HCT116 (cell line): ENCODE results near the gene LMAN1L. TPM values are rescaled to one million over a fixed set of nuclear protein-coding genes. Genes with fewer than 3 reads are reported as not detected.

Experiments
- ATAC-seq: fragments of 200-7000 bp; cut with Tn5 transposase; 2 replicates; pipeline ENCODE4 v1.9.1; 2020; ENCODE audit warnings: mild to moderate bottlenecking, moderate library complexity
- BruUV-seq: library from RNA; stranded (reverse); fragments of 400-500 nt; replicated peaks from 2 replicates; lab custom pipeline; 2021; lab: Mats Ljungman, UMichigan
- CTCF ChIA-PET: fragments of 300-600 bp; sonication (Branson Sonifier 250); formaldehyde crosslinking; loops from one replicate; lab custom pipeline; 2021; ENCODE audit warnings: antibody characterized with exemption; lab: Charles Lee
- POLR2A ChIA-PET: fragments of 300-600, 350-600 bp; sonication (Branson Sonifier 250); formaldehyde crosslinking; loops from one replicate; lab custom pipeline; 2021; ENCODE audit warnings: antibody characterized with exemption; lab: Charles Lee
- RAD21 ChIA-PET, 2 experiments: fragments of 300-600 bp; sonication (Branson Sonifier 250); formaldehyde crosslinking; loops; one replicate each; lab custom pipeline; 2023; ENCODE audit warnings: low total read pairs in 2 of 2; ENCODE audit not compliant: uncharacterized antibody in 2 of 2, unreplicated experiment in 2 of 2, low non-redundant PET in 1 of 2; lab: Charles Lee
- DNase-seq: peaks from one replicate; pipeline ENCODE4 v3.0.0-alpha.2; 2010; ENCODE audit warnings: low read depth, low spot score
- H2AFZ ChIP-seq: fragments of 200-600 bp; shearing (Covaris generic), sonication (generic); 2 replicates; pipeline ENCODE4 v1.6.1; 2017; ENCODE audit warnings: low read depth, mixed run types, mixed read lengths, antibody characterized with exemption, low read length; ENCODE audit not compliant: poor library complexity, severe bottlenecking
- H3K27ac ChIP-seq: 2 replicates; pipeline ENCODE4 v1.5.1; 2012; ENCODE audit warnings: low read depth, low read length
- H3K27me3 ChIP-seq: fragments of 200-600 bp; sonication (generic); 2 replicates; pipeline ENCODE4 v1.6.1; 2016; ENCODE audit warnings: mixed run types, low read length, mixed read lengths; ENCODE audit not compliant: insufficient read depth
- H3K36me3 ChIP-seq, 2 experiments: fragments of 200-500 bp in 1 of 2; fragments of 200-600 bp in 1 of 2; sonication (Bioruptor generic) in 1 of 2; sonication (generic) in 1 of 2; 2 replicates each; pipeline versions ENCODE4 v1.5.1 to v1.6.1; 2014 to 2016; ENCODE audit warnings: low read length in 2 of 2, inconsistent platforms in 1 of 2, mixed read lengths in 1 of 2, mixed run types in 1 of 2; ENCODE audit not compliant: insufficient read depth in 2 of 2, control insufficient read depth in 1 of 2
- H3K4me1 ChIP-seq, 2 experiments: fragments of 200-600 bp in 1 of 2; sonication (generic) in 1 of 2; 2 replicates each; pipeline versions ENCODE4 v1.5.1 to v1.6.1; 2012 to 2017; ENCODE audit warnings: low read length in 2 of 2, inconsistent platforms in 1 of 2, mild to moderate bottlenecking in 1 of 2, mixed read lengths in 1 of 2, mixed run types in 1 of 2, moderate library complexity in 1 of 2; ENCODE audit not compliant: insufficient read depth in 2 of 2, control insufficient read depth in 1 of 2
- H3K4me2 ChIP-seq: fragments of 200-600 bp; sonication (generic); 2 replicates; pipeline ENCODE4 v1.6.1; 2017; ENCODE audit warnings: mixed run types, low read length, mixed read lengths
- H3K4me3 ChIP-seq, 2 experiments: fragments of 200-600 bp in 1 of 2; sonication (generic) in 1 of 2; replicated peaks in 1 of 2; 2 replicates each; pipeline ENCODE4 v1.5.1; 2011 to 2016; ENCODE audit warnings: low read length in 2 of 2, control low read depth in 1 of 2, low read depth in 1 of 2, mild to moderate bottlenecking in 1 of 2, mixed read lengths in 1 of 2, mixed run types in 1 of 2
- H3K79me2 ChIP-seq: fragments of 200-600 bp; sonication (generic); 2 replicates; pipeline ENCODE4 v1.6.1; 2017; ENCODE audit warnings: mild to moderate bottlenecking, mixed run types, low read length, moderate library complexity, mixed read lengths; ENCODE audit not compliant: insufficient read depth
- H3K9ac ChIP-seq: fragments of 200-600 bp; sonication (generic); 2 replicates; pipeline ENCODE4 v1.6.1; 2016; ENCODE audit warnings: low read length, mixed read lengths
- H3K9me2 ChIP-seq: fragments of 200-600 bp; sonication (generic), shearing (Covaris generic); 2 replicates; pipeline ENCODE4 v1.6.1; 2017; ENCODE audit warnings: mixed run types, mild to moderate bottlenecking, moderate library complexity; ENCODE audit not compliant: insufficient read depth
- H3K9me3 ChIP-seq, 2 experiments: fragments of 200-500 bp in 1 of 2; fragments of 200-600 bp in 1 of 2; sonication (Bioruptor generic) in 1 of 2; sonication (generic) in 1 of 2; 2 replicates each; pipeline ENCODE4 v1.6.1; 2014 to 2017; ENCODE audit warnings: low read length in 2 of 2, mixed read lengths in 2 of 2, inconsistent platforms in 1 of 2, low read depth in 1 of 2, mild to moderate bottlenecking in 1 of 2, mixed run types in 1 of 2, moderate library complexity in 1 of 2; ENCODE audit not compliant: control insufficient read depth in 1 of 2, insufficient read depth in 1 of 2
- H4K20me1 ChIP-seq: fragments of 200-600 bp; sonication (generic), shearing (Covaris generic); 2 replicates; pipeline ENCODE4 v1.6.1; 2017; ENCODE audit warnings: mixed run types, mild to moderate bottlenecking, moderate library complexity; ENCODE audit not compliant: insufficient read depth
- CBX3 ChIP-seq: IDR thresholded peaks from 2 replicates; pipeline ENCODE4 v1.6.1; 2012; ENCODE audit warnings: low read depth
- CEBPB ChIP-seq: IDR thresholded peaks from 2 replicates; pipeline ENCODE4 v1.6.1; 2012; ENCODE audit warnings: low read depth
- ELF1 ChIP-seq: IDR thresholded peaks from 2 replicates; pipeline ENCODE4 v1.6.1; 2012; ENCODE audit warnings: low read depth, borderline replicate concordance
- EZH2 ChIP-seq: fragments of 200-600 bp; sonication (generic); IDR thresholded peaks from 2 replicates; pipeline ENCODE4 v1.6.1; 2017; ENCODE audit warnings: antibody characterized with exemption, mixed run types
- ZFX ChIP-seq: fragments of 450-650 bp; IDR thresholded peaks from 2 replicates; pipeline ENCODE4 v1.6.1; 2017
- intact Hi-C: fragments of 100-400 bp; cut with micrococcal nuclease; formaldehyde crosslinking; loops from 2 replicates; pipeline ENCODE4 v1.10.0; 2022
- total RNA-seq: library from RNA; stranded (reverse); gene quantifications from one replicate; pipeline ENCODE4 v1.2.1, GENCODE V29; 2021; ENCODE audit not compliant: unreplicated experiment
- TF ChIP-seq, protein P1 (sequence below): IDR thresholded peaks from 2 replicates; pipeline ENCODE4 v1.6.1; 2012; ENCODE audit warnings: low read depth
- TF ChIP-seq, protein P2 (sequence below): IDR thresholded peaks from 2 replicates; pipeline ENCODE4 v1.6.1; 2011; ENCODE audit warnings: mild to moderate bottlenecking, low read length, moderate library complexity; ENCODE audit not compliant: insufficient replicate concordance; ENCODE audit errors: extremely low read depth

Gene LMAN1L
- total RNA-seq, 1 experiment from 2014 or later: 0.17 TPM

DNA sequence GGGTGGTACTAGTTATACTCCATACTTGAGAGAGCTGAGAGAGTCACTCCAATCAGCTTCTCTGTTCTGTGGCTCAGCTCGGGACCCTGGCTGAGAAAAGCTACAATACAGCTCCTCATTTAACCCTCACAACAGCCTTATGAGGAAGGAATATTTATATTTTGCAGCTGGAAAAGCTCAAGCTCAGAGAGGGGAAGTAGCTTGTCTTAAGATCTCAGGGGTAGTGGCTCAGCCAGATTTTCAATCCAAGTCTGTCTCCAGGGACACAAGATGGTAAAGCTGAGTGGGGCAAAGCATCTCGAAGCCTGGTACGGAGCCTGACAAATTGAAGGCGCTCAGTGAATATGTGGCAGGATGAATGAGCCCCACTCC is 45.7 kb downstream of the LMAN1L start:
- RAD21 ChIA-PET: no interaction called here
- no peaks in the 10 kb centered on the region for H3K27me3 ChIP-seq
- TF ChIP-seq ELF1 (no peak), CEBPB (no peak), CBX3 (no peak), ZFX (no peak), EZH2 (no peak)
- TF ChIP-seq, protein P1, sequence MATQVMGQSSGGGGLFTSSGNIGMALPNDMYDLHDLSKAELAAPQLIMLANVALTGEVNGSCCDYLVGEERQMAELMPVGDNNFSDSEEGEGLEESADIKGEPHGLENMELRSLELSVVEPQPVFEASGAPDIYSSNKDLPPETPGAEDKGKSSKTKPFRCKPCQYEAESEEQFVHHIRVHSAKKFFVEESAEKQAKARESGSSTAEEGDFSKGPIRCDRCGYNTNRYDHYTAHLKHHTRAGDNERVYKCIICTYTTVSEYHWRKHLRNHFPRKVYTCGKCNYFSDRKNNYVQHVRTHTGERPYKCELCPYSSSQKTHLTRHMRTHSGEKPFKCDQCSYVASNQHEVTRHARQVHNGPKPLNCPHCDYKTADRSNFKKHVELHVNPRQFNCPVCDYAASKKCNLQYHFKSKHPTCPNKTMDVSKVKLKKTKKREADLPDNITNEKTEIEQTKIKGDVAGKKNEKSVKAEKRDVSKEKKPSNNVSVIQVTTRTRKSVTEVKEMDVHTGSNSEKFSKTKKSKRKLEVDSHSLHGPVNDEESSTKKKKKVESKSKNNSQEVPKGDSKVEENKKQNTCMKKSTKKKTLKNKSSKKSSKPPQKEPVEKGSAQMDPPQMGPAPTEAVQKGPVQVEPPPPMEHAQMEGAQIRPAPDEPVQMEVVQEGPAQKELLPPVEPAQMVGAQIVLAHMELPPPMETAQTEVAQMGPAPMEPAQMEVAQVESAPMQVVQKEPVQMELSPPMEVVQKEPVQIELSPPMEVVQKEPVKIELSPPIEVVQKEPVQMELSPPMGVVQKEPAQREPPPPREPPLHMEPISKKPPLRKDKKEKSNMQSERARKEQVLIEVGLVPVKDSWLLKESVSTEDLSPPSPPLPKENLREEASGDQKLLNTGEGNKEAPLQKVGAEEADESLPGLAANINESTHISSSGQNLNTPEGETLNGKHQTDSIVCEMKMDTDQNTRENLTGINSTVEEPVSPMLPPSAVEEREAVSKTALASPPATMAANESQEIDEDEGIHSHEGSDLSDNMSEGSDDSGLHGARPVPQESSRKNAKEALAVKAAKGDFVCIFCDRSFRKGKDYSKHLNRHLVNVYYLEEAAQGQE: no peak
- TF ChIP-seq, protein P2, sequence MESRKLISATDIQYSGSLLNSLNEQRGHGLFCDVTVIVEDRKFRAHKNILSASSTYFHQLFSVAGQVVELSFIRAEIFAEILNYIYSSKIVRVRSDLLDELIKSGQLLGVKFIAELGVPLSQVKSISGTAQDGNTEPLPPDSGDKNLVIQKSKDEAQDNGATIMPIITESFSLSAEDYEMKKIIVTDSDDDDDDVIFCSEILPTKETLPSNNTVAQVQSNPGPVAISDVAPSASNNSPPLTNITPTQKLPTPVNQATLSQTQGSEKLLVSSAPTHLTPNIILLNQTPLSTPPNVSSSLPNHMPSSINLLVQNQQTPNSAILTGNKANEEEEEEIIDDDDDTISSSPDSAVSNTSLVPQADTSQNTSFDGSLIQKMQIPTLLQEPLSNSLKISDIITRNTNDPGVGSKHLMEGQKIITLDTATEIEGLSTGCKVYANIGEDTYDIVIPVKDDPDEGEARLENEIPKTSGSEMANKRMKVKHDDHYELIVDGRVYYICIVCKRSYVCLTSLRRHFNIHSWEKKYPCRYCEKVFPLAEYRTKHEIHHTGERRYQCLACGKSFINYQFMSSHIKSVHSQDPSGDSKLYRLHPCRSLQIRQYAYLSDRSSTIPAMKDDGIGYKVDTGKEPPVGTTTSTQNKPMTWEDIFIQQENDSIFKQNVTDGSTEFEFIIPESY: no peak
- H3K9ac ChIP-seq: 0 out of 2 replicates have a peak overlapping the region, but pooled peaks have one; percentile 2
- peaks cover 0 to 6% of the 10 kb centered on the region in 2 experiments; a peak in 1 of 4 replicates for H3K36me3 ChIP-seq
- POLR2A ChIA-PET: interaction anchor here (0.7 kb wide), 1 partner anchor 100 kb away, joined by 3 read pairs; no protein-coding TSS in a partner anchor
- ATAC-seq (no peak), DNase-seq (no peak)
- peaks cover 0 to 35% of the 10 kb centered on the region in 2 experiments; a peak in 3 of 4 replicates for H3K4me1 ChIP-seq
- no peak overlapping the region for H3K27ac ChIP-seq
- no peak overlapping the region for H3K4me3 ChIP-seq
- H2AFZ ChIP-seq: no peak overlapping the region
- H3K4me2 ChIP-seq: no peak overlapping the region
- no TSS peak for BruUV-seq
- H3K9me2 ChIP-seq: no peaks in the 10 kb centered on the region
- CTCF ChIA-PET: interaction anchor here (0.6 kb wide), 2 partner anchors 16 to 84 kb away, joined by 3 to 5 read pairs; no protein-coding TSS in a partner anchor
- H3K79me2 ChIP-seq: peaks cover 29% of the 10 kb centered on the region
- H4K20me1 ChIP-seq: no peaks in the 10 kb centered on the region
- intact Hi-C loops: no loop called here
- no peaks in the 10 kb centered on the region for H3K9me3 ChIP-seq
